K562 (cell line): Measurements from ENCODE around the gene ALOX5. TPM values are rescaled to one million over a fixed set of nuclear protein-coding genes. Genes with fewer than 3 reads are reported as not detected.

Experiments
- AFF1 ChIP-seq, 2 experiments: fragments of 450-650 bp; IDR thresholded peaks; 2 replicates each; pipeline ENCODE4 v1.6.1; 2018; ENCODE audit warnings: mild to moderate bottlenecking in 2 of 2, low read depth in 1 of 2; ENCODE audit not compliant: partially characterized antibody in 2 of 2
- BHLHE40 ChIP-seq: IDR thresholded peaks from 2 replicates; pipeline ENCODE4 v1.6.1; 2011; ENCODE audit warnings: low read length, improper control_type of control experiment
- ERF ChIP-seq: fragments of 450-650 bp; formaldehyde crosslinking; IDR thresholded peaks from 2 replicates; pipeline ENCODE4 v1.4.0; 2020; ENCODE audit warnings: mild to moderate bottlenecking, mixed read lengths
- GTF2E2 ChIP-seq: fragments of 200-800 bp; sonication (Bioruptor generic); IDR thresholded peaks from 2 replicates; pipeline ENCODE4 v1.6.1; 2016; ENCODE audit warnings: missing genetic modification characterization, missing compliant biosample characterization
- HDAC6 ChIP-seq: IDR thresholded peaks from 2 replicates; pipeline ENCODE4 v1.6.1; 2012; ENCODE audit warnings: low read depth, mild to moderate bottlenecking, control low read depth, inconsistent platforms, low read length, moderate library complexity
- HMBOX1 ChIP-seq: sonication (generic); IDR thresholded peaks from 2 replicates; pipeline ENCODE4 v1.6.1; 2016
- ILF3 ChIP-seq: fragments of 450-650 bp; IDR thresholded peaks from 2 replicates; pipeline ENCODE4 v1.6.1; 2018; ENCODE audit warnings: antibody characterized with exemption, mild to moderate bottlenecking, moderate library complexity, borderline replicate concordance
- MED1 ChIP-seq: sonication (generic); formaldehyde crosslinking; IDR thresholded peaks from 2 replicates; pipeline ENCODE4 v1.8.1; 2023; ENCODE audit warnings: missing genetic modification reagents, borderline replicate concordance
- NFXL1 ChIP-seq: fragments of 450-650 bp; formaldehyde crosslinking; IDR thresholded peaks from 2 replicates; pipeline ENCODE4 v1.4.0; 2021; ENCODE audit warnings: mild to moderate bottlenecking
- PKNOX1 ChIP-seq: fragments of 450-650 bp; IDR thresholded peaks from 2 replicates; pipeline ENCODE4 v1.6.1; 2016
- PTBP1 ChIP-seq: fragments of 200-400 bp; formaldehyde crosslinking; IDR thresholded peaks from 2 replicates; pipeline ENCODE4 v1.6.1; 2017; ENCODE audit warnings: low read depth, low read length
- RBBP5 ChIP-seq: fragments of 200-600 bp; sonication (generic); IDR thresholded peaks from 2 replicates; pipeline ENCODE4 v1.6.1; 2012; ENCODE audit warnings: borderline replicate concordance, mild to moderate bottlenecking, low read length, control low read depth, inconsistent platforms; ENCODE audit not compliant: insufficient read depth, poor library complexity, severe bottlenecking
- RCOR1 ChIP-seq, 2 experiments: IDR thresholded peaks; 2 replicates each; pipeline ENCODE4 v1.6.1; 2012; ENCODE audit warnings: low read depth in 2 of 2, low read length in 2 of 2, borderline replicate concordance in 1 of 2, improper control_type of control experiment in 1 of 2
- SREBF1 ChIP-seq: fragments of 150-350 bp; IDR thresholded peaks from 2 replicates; pipeline ENCODE4 v1.6.1; 2014; ENCODE audit warnings: antibody characterized with exemption, low read depth, low read length, borderline replicate concordance
- TAF1 ChIP-seq: IDR thresholded peaks from 2 replicates; pipeline ENCODE4 v1.6.1; 2011; ENCODE audit warnings: mild to moderate bottlenecking, low read length, moderate library complexity; ENCODE audit not compliant: insufficient read depth, control insufficient read depth, severe bottlenecking; ENCODE audit errors: extremely low read depth
- TAF7 ChIP-seq: fragments of 450-650 bp; IDR thresholded peaks from 2 replicates; pipeline ENCODE4 v1.6.1; 2016; ENCODE audit warnings: missing genetic modification characterization, missing compliant biosample characterization
- TFAP4 ChIP-seq: sonication (generic); formaldehyde crosslinking; IDR thresholded peaks from 2 replicates; pipeline ENCODE4 v1.8.0; 2022; ENCODE audit warnings: missing genetic modification reagents, mild to moderate bottlenecking, moderate library complexity, borderline replicate concordance
- ZBED1 ChIP-seq: IDR thresholded peaks from 2 replicates; pipeline ENCODE4 v1.6.1; 2014
- ZBTB7A ChIP-seq: IDR thresholded peaks from 2 replicates; pipeline ENCODE4 v1.6.1; 2011; ENCODE audit warnings: low read depth, mild to moderate bottlenecking, low read length, moderate library complexity, borderline replicate concordance; ENCODE audit not compliant: control insufficient read depth
- ZNF146 ChIP-seq: IDR thresholded peaks from one replicate; pipeline ENCODE4 v1.6.1; 2018; ENCODE audit warnings: missing compliant biosample characterization; ENCODE audit not compliant: unreplicated experiment
- ZNF830 ChIP-seq: fragments of 250-450 bp; sonication (Bioruptor Pico); IDR thresholded peaks from 2 replicates; pipeline ENCODE4 v1.5.0; 2021; ENCODE audit warnings: mild to moderate bottlenecking
- polyA plus RNA-seq, 8 experiments: library from polyadenylated mRNA; depleted of rRNA in 4 of 8; stranded (reverse) in 5 of 8; unstranded in 3 of 8; fragments of >200 nt; fragmentation: Nextera tagmentation in 2 of 8; fragmentation: Illumina TruSeq in 1 of 8; extraction: Ambion mirVana in 2 of 8; extraction: Trizol in 1 of 8; gene quantifications; 2 replicates each; pipeline versions ENCODE4 v1.2.1 to v1.2.3, GENCODE V29; 2011 to 2014; ENCODE audit warnings: inconsistent platforms in 1 of 8, missing spikeins in 1 of 8
- total RNA-seq, 7 experiments: library from RNA; depleted of rRNA in 6 of 7; stranded (reverse); fragments of >200 nt in 6 of 7; fragmentation: Illumina TruSeq in 2 of 7; extraction: Trizol in 2 of 7; gene quantifications; 2 replicates each; pipeline versions ENCODE4 v1.2.1 to v1.2.3, GENCODE V29; 2011 to 2021; ENCODE audit warnings: low replicate concordance in 1 of 7

ALOX5 gene
- total and polyA plus RNA-seq, 9 of the 15 experiments (the other 6 are each of a cell fraction or from before 2014, with no cell fraction given): 0.10 to 2.4 (median 1.4) TPM

- no peak for TF ChIP-seq GTF2E2 (tag)
- TF ChIP-seq PKNOX1: no peak
- TF ChIP-seq ERF (CRISPR knock-in tag): no peak
- TF ChIP-seq SREBF1: no peak
- no peak for TF ChIP-seq NFXL1 (CRISPR knock-in tag)
- no peak for TF ChIP-seq ZBED1
- TF ChIP-seq ZNF146: no peak
- no peak for TF ChIP-seq BHLHE40
- no peak for TF ChIP-seq ZBTB7A
- no peak for TF ChIP-seq TAF7
- TF ChIP-seq MED1 (CRISPR knock-in tag): no peak
- TF ChIP-seq AFF1 (IDR thresholded peaks at IDR 0.05; ENCODE audit: low read depth in 1 of 2, partially characterized antibody in 2 of 2): peak in 1 of 2 experiments; percentile 90
- TF ChIP-seq PTBP1: no peak
- TF ChIP-seq ZNF830: no peak
- TF ChIP-seq ILF3: no peak
- no peak for TF ChIP-seq TAF1
- peak in 1 of 2 experiments; percentile 14; a peak in 1 of 4 replicates for TF ChIP-seq RCOR1 (IDR thresholded peaks at IDR 0.05; ENCODE audit: borderline replicate concordance in 1 of 2, low read depth in 2 of 2, low read length in 2 of 2)
- no peak for TF ChIP-seq HDAC6
- TF ChIP-seq TFAP4 (CRISPR knock-in tag): no peak
- TF ChIP-seq HMBOX1: 0 out of 2 replicates have a peak, but pooled peaks have one; percentile 8
- no peak for TF ChIP-seq RBBP5
These were observed 2.4 kb downstream of the ALOX5 start (continued) for GRCh38 chr10:45376371-45376801.
